Fibroblast of villous mesenchyme (primary cell): ENCODE data around the gene NKAIN4. TPM values are rescaled to one million over a fixed set of nuclear protein-coding genes. Genes with fewer than 3 reads are reported as not detected.

Source experiments
- DNase-seq: peaks from one replicate; pipeline ENCODE4 v3.0.0-alpha.2; 2010; ENCODE audit warnings: low read depth
- H3K4me3 ChIP-seq: 2 replicates; pipeline ENCODE4 v1.5.1; 2011; ENCODE audit warnings: low read depth, mild to moderate bottlenecking, low read length
- total RNA-seq: library from RNA; depleted of rRNA; stranded (reverse); fragments of >200 nt; gene quantifications from 2 replicates; pipeline ENCODE4 v1.2.3, GENCODE V29; 2012
- TF ChIP-seq, protein P1 (sequence below): IDR thresholded peaks from 2 replicates; pipeline ENCODE4 v1.5.1; 2012; ENCODE audit warnings: low read depth, mild to moderate bottlenecking, low read length; ENCODE audit not compliant: insufficient read depth

NKAIN4 gene
- total RNA-seq, 1 donor, result not detected

DNA sequence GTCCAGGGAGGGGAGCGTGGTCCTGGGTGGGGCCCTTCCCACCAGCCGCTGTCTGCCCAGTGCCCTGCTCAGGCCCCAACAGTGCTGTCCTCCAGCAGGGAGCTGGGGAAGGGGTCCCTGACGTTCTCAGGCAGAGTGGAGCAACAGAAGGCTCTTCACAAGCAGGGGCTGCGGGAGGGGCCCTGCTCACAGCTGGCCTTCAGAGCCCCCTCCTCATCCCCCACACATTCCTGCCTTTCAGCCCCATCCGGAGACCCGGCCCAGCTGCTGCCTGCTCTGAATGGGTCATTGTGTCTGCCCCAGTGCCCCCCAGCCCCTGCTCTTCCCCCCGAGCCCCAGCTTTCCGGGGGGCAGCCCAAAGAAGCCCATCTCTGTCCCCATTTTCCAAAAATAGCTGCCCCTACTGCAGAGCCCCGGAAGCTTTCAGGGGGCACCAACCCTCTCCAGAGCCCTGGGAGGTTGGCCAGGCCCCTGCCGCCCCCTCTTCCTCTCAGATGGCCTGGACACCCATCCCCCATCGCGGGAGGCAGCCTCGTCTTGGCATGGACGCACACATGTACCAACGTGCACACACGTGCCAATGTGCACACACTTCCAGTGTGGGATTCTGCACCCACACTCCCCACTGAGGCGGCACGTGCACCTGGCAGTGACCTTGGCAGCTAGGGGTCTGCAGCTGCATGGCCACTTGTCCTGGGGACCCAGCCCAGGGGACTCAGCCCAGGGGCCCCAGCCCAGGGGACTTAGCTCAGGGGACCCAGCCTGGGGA is 42.5 kb upstream of the NKAIN4 start:
- no peak overlapping the region for H3K4me3 ChIP-seq
- TF ChIP-seq, protein P1, sequence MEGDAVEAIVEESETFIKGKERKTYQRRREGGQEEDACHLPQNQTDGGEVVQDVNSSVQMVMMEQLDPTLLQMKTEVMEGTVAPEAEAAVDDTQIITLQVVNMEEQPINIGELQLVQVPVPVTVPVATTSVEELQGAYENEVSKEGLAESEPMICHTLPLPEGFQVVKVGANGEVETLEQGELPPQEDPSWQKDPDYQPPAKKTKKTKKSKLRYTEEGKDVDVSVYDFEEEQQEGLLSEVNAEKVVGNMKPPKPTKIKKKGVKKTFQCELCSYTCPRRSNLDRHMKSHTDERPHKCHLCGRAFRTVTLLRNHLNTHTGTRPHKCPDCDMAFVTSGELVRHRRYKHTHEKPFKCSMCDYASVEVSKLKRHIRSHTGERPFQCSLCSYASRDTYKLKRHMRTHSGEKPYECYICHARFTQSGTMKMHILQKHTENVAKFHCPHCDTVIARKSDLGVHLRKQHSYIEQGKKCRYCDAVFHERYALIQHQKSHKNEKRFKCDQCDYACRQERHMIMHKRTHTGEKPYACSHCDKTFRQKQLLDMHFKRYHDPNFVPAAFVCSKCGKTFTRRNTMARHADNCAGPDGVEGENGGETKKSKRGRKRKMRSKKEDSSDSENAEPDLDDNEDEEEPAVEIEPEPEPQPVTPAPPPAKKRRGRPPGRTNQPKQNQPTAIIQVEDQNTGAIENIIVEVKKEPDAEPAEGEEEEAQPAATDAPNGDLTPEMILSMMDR, result no peak
- no peak for DNase-seq

DNA sequence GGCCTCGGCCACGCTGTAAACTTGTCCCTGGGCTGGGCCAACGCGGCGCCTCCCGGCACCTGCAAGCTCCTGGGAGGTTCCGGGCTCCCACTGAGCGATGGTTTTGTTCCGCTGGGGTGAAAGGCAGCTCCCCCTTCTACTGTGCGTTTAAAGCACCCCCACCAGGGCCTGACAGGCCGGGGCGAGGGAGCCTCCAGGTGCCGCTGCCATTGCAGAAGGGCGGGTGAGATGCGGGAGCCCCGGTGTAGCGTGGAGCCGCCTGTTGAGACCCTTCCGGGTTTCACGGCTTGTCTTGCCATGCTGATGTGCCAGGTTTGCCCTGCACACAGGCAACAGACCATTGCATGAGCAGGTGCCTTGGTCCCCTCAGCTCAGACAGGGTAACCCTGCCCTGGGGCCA is 41.6 kb upstream of the NKAIN4 start:
- no peak for DNase-seq
- TF ChIP-seq, protein P1, result no peak
- H3K4me3 ChIP-seq, result no peak overlapping the region

DNA sequence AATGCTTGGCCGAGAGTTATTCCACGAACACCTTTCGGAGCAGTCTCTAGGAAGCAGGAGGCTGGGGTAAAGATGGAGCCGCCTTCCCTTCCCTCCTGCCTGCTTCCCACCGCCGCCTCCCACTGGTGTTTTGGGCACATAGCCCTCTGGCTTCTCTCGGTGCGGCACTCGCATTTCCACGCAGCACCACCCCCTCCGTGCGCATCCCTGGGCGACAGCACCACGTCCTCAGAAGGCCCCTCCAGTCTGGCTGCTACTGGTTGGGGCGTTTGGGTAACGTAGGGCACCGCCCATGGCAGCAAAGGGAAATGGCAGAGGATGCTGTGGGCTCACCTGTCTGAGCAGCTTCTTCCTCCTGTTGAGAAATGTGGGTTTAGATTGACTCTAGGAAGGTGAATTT is 41.2 kb upstream of the NKAIN4 start:
- H3K4me3 ChIP-seq, result no peak overlapping the region
- no peak for DNase-seq
- TF ChIP-seq, protein P1, result no peak

DNA sequence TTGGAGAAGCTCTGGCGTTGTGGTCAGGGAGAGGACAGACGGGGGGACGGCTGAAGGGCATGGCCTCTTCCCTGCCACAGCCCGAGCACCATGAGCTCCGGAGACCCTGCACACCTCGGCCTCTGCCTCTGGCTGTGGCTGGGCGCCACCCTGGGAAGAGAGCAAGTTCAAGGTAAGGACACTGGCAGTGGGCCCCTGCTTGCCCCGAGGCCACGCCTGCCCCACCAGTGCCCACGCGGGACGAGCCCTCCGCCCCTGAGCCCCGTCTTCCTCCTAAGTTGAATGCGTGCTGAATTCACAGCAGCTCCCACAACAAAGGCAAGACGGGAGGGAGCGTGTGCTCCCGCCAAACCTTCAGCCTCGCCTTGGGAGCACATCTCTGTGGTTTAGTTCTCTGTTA is 40.8 kb upstream of the NKAIN4 start:
- no peak for DNase-seq
- TF ChIP-seq, protein P1, result no peak
- H3K4me3 ChIP-seq, result no peak overlapping the region

DNA sequence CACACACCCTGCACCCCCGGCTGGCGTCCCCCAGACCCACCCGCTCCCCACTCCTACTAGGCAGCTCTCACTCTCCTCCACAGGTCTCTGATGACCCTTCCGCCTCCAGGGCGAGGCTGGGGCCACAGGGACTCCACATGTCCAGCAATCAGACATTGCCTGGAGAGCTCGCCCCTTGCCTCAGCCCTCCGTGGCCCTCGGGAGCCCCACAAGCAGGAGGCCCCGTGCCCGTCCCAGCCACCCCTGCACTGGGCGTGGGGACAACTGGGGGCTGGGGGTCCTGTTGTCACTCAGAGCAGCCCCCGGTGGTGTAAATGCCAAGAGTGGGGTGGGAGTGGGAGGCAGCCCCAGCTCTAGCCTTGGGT is 40.3 kb upstream of the NKAIN4 start:
- no peak for DNase-seq
- TF ChIP-seq, protein P1, result no peak
- no peak overlapping the region for H3K4me3 ChIP-seq

DNA sequence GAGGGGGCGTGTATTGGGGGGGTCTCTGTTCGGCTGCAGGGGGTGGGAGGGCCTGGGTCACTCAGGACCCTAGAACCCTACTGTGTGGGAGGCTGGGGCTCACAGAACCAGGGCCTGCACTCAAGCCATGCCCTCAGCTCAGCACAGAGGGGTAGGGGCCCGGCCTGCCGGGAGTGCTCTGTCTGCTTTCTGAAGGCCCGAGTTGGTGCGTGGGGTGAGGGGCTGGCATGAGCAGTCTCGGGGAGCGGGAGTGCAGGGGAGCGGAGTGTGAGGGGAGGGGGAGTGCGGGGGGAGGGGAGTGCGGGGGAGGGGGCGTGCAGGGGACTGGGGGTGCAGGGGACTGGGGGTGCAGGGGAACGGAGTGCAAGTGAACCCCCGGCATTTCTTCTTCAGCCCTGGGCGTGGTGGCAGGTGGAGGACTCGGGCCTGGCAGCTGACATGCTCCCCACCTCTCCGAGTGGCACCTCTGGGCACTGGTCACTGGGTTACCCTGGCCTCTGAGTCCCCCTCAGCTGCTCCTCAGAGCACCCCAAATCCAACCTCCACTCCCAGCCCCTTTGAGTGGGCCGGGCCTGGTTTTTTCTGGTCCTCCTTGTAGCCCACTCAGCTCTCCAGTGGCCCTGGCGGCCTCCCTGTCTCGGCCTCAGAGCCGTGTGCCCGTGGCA is 39.7 kb upstream of the NKAIN4 start:
- TF ChIP-seq, protein P1, result no peak
- no peak overlapping the region for H3K4me3 ChIP-seq
- DNase-seq, result no peak
